ENCODE data around the gene MB21D2. TPM values are rescaled to one million over a fixed set of nuclear protein-coding genes. Genes with fewer than 3 reads are reported as not detected.
"Not testable (repeated sequence)": the region's sequence is repeated elsewhere in the genome, so short reads cannot be mapped to it uniquely, and the experiment has no call there.

MB21D2 gene, protein sequence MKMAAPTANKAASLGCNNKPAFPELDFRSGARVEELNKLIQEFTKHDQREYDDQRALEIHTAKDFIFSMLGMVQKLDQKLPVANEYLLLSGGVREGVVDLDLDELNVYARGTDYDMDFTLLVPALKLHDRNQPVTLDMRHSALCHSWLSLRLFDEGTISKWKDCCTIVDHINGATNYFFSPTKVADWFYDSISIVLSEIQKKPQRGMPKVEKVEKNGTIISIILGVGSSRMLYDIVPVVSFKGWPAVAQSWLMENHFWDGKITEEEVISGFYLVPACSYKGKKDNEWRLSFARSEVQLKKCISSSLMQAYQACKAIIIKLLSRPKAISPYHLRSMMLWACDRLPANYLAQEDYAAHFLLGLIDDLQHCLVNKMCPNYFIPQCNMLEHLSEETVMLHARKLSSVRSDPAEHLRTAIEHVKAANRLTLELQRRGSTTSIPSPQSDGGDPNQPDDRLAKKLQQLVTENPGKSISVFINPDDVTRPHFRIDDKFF
- 22.5 and 26.0 TPM in 2 replicates for total RNA-seq (2014; rRNA removed)
- percentile 92 among the genes with signal in this experiment for Bru-seq, nascent RNA
- BruChase-seq, experiment 1, labeled RNA remaining after a 6-hour chase: percentile 80 among the genes with signal in this experiment
- percentile 85 among the genes with signal in this experiment for BruChase-seq, experiment 2, labeled RNA remaining after a 2-hour chase
- long read RNA-seq, transcript MB21D2-201 (2 exons, 3,368 nt): major isoform, 46 of 60 reads
- long read RNA-seq, partial matches to known transcripts: 0 of 60 reads
- long read RNA-seq, other reads (novel, unspliced or antisense): 14 of 60 reads

DNA sequence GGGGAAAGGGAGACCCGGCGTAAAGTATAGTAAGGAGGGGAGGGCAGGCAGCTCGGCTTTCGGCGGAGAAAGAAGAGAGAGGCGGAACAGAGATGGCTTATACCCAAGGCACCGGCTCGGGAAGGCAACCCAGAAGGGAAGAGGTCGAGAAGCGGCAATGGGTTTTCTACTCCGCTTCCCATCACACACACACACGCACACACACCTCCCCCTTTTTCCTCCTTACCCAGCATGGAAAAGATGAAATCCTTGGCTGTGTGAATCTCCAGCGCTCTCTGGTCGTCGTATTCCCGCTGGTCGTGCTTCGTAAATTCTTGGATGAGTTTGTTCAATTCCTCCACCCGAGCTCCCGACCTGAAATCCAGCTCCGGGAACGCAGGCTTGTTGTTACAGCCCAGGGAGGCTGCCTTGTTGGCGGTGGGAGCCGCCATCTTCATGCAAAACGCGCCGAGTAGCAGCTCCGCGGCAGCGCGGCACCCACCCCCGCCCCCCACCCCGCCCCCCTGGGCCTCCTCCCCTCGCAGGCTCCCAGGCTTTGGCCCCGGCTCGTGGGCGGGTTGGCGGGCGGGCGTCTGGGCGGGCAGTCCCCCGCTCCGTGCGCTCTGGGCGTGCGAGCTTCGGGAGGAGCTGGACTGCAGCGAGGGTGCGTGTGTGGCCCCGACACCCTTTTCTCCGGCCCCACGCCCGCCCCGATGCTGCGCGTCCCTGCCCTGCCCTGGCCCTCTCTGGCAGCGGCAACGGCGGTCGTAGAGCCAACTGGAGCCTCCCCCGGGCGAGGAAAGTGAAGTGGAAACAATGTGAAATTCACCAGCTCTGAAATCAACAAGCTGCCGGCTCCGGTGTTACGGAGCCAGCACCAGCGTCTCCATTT, at the start of gene MB21D2:
Gene MB21D2 (minus strand): TSS at position 453 of the 871 bp plus-strand sequence. CDS start 16 bp downstream, at position 437.
- Histone ChIP-seq H3K27ac (ENCODE audit: low read length) (peak within 1 kb of the TSS; percentile 89), H3K79me2 (ENCODE audit: low read length) (peaks cover 58% of the 10 kb centered on the region), H3K4me3 (ENCODE audit: low read length) (peak within 1 kb of the TSS; percentile 99), H3K27me3 (ENCODE audit: low read length) (no peaks in the 10 kb centered on the region), H2AFZ (ENCODE audit: low read length) (peak within 1 kb of the TSS; percentile 84), H3K9ac (ENCODE audit: low read length) (peak within 1 kb of the TSS; percentile 96), H4K20me1 (ENCODE audit: low read length) (peaks cover 30% of the 10 kb centered on the region), H3K9me3 (ENCODE audit: low read length) (no peaks in the 10 kb centered on the region), H3K36me3 (ENCODE audit: low read depth, low read length) (no peaks in the 10 kb centered on the region), H3F3A (ENCODE audit: low read length, unreplicated experiment) (no peaks in the 10 kb centered on the region), H3K9me2 (replicated peaks; ENCODE audit: low read length) (no peaks in the 10 kb centered on the region), H3K4me2 (ENCODE audit: low read length) (peak within 1 kb of the TSS; percentile 93), H3K4me1 (ENCODE audit: insufficient read depth, low read length) (peaks cover 28% of the 10 kb centered on the region)
- intact Hi-C loops (cut with micrococcal nuclease): loop anchor here (1.0 to 5.0 kb wide), 5 partner anchors 10 to 675 kb away; partner anchors contain the start of gene OPA1
- TF ChIP-seq EZH2phosphoT487 (IDR thresholded peaks at IDR 0.05; ENCODE audit: borderline replicate concordance, low read length): peak; percentile 63; the same call in 1 of the 2 replicates
- TF ChIP-seq, protein P1, sequence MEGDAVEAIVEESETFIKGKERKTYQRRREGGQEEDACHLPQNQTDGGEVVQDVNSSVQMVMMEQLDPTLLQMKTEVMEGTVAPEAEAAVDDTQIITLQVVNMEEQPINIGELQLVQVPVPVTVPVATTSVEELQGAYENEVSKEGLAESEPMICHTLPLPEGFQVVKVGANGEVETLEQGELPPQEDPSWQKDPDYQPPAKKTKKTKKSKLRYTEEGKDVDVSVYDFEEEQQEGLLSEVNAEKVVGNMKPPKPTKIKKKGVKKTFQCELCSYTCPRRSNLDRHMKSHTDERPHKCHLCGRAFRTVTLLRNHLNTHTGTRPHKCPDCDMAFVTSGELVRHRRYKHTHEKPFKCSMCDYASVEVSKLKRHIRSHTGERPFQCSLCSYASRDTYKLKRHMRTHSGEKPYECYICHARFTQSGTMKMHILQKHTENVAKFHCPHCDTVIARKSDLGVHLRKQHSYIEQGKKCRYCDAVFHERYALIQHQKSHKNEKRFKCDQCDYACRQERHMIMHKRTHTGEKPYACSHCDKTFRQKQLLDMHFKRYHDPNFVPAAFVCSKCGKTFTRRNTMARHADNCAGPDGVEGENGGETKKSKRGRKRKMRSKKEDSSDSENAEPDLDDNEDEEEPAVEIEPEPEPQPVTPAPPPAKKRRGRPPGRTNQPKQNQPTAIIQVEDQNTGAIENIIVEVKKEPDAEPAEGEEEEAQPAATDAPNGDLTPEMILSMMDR (conservative IDR thresholded peaks at IDR 0.05; ENCODE audit: low read depth, low read length): no peak
- ChIA-PET POLR2A (ENCODE audit: unreplicated experiment) (interaction anchor here (0.5 to 1.1 kb wide), 4 partner anchors 35 to 67 kb away, joined by 3 to 6 read pairs (median 4); no protein-coding TSS in a partner anchor), CTCF (interaction anchor here (0.5 to 1.0 kb wide), 3 partner anchors 18 to 124 kb away, joined by 3 to 5 read pairs (median 4); no protein-coding TSS in a partner anchor)
- peak; percentile 83 for DNase-seq
- ATAC-seq: peak; percentile 72
- TSS peak; percentile 60 for BruUV-seq (replicated peaks)

DNA sequence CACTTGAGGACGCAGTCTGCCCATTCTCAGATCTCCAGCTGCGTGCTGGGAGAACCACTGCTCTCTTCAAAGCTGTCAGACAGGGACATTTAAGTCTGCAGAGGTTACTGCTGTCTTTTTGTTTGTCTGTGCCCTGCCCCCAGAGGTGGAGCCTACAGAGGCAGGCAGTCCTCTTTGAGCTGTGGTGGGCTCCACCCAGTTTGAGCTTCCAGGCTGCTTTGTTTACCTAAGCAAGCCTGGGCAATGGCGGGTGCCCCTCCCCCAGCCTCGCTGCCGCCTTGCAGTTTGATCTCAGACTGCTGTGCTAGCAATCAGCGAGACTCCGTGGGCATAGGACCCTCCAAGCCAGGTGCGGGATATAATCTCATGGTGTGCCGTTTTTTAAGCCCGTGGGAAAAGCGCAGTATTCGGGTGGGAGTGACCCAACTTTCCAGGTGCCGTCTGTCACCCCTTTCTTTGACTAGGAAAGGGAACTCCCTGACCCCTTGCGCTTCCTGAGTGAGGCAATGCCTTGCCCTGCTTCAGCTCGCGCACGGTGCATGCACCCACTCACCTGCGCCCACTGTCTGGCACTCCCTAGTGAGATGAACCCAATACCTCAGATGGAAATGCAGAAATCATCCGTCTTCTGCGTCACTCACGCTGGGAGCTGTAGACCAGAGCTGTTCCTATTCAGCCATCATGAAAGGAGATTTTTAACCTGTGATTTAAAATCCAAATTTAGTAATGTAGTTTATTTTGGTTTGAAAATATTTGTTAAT, 47.5 kb upstream of the MB21D2 start:
- intact Hi-C loops (cut with micrococcal nuclease); H3K4me2 ChIP-seq (ENCODE audit: low read length); H2AFZ ChIP-seq (ENCODE audit: low read length); H3K4me3 ChIP-seq (ENCODE audit: low read length); H3K9me3 ChIP-seq (ENCODE audit: low read length); H3K4me1 ChIP-seq (ENCODE audit: insufficient read depth, low read length); H4K20me1 ChIP-seq (ENCODE audit: low read length); H3F3A ChIP-seq (ENCODE audit: low read length, unreplicated experiment); H3K27me3 ChIP-seq (ENCODE audit: low read length); H3K27ac ChIP-seq (ENCODE audit: low read length); H3K9me2 ChIP-seq (replicated peaks; ENCODE audit: low read length); DNase-seq; BruUV-seq (replicated peaks); H3K36me3 ChIP-seq (ENCODE audit: low read depth, low read length); H3K9ac ChIP-seq (ENCODE audit: low read length); H3K79me2 ChIP-seq (ENCODE audit: low read length); CTCF ChIA-PET; POLR2A ChIA-PET (ENCODE audit: unreplicated experiment); ATAC-seq: not testable (repeated sequence)
